Middle frontal gyrus (tissue), 1 donor: ENCODE results near the gene S1PR1.

Experiments used
- DNase-seq: peaks from one replicate; pipeline ENCODE4 v3.0.0-alpha.2; 2015; ENCODE audit warnings: low spot score; ENCODE audit errors: extremely low spot score

The S1PR1 gene

DNA sequence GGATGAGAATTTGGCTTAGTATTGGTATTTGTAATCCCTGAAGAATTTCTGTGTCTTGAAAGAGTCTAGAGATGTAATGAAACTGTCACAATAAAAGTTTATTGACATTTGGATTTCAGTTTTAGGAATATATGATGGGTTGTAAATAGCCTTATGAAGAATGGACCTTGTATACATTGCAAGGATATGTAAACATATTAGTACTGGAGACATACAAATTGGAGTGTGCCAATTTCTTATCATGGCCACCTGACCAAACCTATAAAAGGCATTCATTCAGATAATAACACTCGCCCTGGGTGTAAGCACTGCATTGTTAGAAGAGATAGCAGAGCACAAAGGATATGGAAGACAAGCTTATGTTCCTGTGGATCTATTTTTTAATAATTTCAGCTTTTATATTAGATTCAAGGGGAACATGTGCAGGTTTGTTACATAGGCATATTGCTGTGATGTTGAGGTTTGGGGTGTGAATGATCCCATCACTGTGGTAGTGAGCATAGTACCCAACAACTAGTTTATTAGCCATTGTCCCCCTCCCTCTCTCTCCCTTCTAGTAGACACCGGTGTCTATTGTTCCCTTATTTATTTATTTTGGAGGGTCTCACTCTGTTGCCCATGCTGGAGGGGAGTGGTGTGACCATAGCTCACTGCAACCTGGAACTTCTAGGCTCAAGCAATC lies 8.6 kb downstream of the S1PR1 start:
- DNase-seq, result no peak

DNA sequence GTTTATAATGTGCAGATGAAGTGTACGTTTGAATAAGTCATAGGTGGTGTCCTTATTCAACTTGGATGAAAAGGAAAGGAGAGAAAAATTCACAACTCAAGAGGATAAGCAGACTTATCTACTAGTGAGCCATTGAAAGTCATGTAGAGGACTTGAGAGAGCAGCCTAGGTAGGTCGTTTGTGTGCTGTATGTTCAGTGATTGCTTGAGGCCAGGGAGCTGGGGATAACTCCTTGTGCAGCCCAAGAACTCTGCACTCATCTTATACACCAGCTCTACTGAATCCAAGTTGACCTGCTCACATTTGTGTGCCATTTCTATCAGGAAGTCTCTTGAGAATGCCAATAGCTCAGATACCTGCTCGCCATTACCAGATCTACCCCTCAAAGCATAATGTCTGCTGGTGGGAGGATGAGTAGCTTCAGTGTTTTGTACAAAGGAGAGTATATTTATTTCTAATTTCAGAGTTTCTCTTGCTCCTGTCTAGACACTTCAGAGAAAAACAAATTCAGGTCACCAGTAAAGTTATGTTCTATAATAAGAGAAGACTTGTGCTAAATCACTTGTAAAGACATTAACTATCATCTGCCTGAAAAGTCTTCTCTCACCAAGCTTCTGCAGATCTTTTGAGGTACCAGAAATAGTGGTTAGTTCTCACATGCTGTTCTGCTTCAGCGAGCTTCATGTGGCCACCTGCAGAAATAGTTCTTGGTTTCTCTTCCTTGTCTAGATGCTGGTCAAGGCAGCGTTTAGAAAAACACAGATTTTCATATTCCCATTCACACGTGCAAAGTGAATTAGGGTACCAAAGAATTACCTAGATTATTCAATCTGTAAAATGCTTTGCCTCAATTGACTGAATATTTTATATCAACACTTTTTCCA lies 10.8 kb downstream of the S1PR1 start:
- no peak for DNase-seq

DNA sequence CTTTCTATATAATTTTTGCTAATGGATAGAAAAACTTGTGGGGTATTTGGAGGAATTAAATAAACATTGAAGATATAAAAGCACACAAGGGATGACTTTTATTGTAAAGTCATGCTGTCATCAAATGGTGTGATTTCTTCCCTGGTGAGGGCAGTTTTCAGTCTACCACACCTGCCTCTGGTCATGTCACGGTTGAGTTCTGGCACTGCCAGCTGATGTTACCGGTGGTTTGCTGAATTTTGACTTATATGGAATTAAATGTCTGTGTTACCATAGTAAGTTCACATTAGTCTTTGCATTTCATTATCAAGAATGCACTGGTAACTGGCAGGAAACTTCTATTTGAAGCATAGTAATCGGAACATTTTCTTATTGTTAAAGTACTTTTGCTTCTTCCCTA lies 13.4 kb downstream of the S1PR1 start:
- DNase-seq, result no peak

DNA sequence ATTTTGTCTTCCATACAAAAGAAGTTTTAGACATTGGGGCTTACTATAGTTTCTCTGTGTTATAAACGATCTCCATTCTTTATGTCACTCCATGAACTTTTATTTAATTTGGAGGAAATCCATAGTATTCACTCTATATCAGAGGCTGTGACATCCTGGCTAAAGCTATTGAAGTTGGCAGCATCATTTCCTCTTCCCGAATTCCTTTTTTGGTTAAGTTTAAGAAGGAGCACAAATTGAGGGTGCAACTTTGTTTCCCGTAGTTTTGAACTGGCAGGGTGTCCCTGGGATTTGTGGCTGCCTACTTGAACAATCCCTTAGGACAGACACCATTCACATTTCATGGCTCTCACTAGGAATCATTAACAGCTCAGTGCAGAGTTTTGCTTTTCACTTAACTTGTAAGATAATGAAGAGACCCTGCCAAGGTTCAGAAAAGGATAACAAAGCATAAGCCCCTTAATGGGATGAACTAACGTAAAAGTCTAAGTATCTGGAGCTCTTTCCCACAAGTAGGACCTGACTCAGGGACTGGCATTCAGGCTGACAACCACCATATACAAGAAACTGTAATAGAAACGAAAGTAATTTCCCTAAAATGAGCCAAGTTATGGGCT lies 13.9 kb downstream of the S1PR1 start:
- no peak for DNase-seq

DNA sequence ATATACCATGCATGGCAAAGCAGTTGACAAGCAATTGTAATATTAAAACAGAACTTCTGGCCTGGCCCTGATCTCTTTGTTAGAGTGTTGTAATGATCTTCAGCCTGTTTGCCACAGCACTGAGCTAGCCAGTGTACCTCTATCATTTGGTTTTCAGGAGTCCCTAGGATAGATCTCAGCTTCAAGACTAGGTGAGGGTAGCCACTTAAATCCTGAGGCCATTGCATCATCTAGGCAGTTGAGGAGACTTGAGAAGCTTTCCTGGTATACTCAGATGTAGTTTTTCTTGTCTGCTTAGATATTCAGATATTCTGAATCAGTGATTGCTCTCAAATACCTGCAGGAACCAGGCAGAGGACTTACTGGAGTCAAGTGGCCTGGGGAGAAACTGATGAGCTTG lies 14.7 kb downstream of the S1PR1 start:
- no peak for DNase-seq

DNA sequence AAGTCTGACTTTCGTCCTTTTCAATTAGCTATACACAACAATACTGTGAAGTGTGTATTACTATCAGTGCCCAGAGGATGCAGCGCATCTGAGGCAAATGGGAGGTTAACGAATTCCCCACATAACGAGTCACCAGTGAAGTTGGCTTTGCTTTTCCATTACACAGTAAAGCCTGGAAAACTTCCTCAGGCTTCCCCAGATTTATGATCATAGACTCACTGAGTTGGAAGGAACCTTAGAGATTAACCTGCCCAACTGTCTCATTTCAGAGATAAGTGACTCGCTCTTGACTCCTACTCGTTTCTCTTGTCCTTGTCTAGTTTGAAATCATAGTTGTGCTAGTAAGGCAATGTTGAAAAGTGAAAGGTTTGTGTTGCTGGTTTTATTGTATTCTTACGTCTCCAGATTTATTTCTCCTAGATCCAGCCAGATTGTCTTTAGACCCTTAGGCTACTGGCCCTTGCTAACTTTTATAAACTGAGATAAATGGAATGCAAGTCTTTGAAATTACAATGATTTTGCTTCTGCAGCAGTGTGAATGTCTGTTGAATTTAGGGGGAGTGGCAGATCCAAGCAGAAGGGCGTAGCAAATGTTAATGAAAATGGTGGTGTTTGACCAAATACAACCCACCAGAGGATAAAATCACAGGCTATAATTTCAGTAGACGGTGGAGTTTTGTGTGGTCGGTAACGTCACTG lies 17.3 kb downstream of the S1PR1 start:
- no peak for DNase-seq

DNA sequence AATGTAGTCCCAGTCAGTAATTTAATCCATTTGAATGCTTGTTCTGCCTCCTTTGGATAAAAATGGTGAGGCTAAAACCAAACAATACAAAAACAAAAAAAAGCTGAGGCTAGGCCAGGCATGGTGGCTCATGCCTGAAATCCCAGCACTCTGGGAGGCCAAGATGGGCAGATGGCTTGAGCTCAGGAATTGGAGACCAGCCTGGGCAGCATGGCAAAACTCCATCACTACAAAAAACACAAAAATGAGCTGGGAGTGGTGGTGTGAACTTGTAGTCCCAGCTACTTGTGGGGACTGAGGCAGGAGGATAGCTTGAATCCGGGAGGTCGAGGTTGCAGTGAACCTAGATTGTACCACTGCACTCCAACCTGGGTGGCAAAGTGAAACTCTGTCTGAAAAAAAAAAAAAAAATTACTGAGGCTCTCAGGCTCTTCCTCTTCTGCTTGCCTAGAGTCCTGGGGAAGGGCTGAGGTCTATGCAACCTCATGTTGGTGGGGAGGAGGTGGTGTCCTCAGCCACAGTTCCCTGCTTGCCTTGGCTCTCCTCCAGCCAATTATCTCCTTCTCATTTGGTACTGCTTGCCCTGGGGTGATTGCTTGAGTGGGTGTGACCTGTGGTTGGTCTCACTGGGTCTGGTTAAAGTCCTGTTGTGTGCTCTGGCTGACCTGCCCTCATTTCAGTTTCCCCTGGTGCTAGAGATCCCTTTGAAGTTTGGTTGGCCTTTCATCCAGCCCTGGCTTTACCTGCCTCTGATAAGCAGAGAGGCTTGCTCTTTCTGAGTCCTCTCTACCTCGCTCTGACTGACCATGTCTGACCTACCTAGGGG lies 20.9 kb downstream of the S1PR1 start:
- no peak for DNase-seq

DNA sequence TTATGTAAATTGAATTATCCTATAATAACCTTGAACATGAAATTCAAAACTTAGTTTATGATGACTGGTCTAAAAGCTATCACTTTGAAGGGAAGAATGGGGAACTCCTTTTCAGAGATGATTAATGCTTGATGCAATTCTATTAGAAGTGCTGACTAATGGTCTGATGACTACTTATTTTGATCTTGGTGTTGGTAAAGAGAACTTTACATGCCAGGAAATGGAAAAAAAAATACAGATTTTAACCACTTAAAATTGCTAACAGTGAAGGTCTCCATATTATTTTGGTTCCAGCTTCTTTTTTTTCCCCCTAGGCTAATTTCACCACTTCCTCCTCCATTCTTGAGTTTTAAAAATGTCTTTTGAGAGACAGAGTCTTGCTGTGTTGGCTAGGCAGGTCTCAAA lies 22.9 kb downstream of the S1PR1 start:
- no peak for DNase-seq

DNA sequence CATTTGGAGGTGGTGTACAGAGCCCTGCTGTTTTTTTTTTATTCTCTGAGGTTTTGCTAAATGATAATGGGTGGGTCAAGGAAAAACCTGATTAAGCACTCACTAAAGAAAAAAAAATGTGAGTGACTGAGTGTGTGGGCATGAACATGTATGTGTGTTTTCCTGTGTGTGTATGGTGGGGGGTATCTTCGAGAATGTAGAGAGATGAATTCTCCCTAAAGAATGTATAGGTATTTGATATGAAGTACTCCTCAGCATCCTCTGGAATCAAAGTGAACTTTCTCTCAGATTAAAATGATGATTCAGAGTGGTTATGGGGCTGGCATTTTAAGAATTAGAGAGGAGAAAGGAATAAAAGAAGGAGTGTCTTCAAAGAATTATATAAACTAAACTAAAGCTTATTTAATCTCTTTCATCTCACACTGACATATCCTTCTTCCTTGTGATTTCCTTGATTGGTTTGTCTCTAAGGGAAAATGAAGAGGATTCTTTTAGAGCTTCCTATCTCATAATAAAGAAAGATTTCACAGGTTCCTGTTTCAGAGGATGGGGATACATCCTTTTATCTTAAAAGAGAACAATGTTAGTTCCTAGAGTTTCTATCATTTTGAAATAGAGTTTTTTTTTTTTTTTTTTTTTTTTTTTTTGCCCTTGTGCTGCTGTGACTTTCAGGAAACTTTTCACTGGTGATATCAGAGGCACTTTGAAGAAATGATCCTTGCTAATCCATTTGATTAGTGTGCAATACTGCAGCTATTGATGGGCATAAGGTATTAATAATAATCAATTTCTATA lies 23.9 kb downstream of the S1PR1 start:
- DNase-seq, result no peak

DNA sequence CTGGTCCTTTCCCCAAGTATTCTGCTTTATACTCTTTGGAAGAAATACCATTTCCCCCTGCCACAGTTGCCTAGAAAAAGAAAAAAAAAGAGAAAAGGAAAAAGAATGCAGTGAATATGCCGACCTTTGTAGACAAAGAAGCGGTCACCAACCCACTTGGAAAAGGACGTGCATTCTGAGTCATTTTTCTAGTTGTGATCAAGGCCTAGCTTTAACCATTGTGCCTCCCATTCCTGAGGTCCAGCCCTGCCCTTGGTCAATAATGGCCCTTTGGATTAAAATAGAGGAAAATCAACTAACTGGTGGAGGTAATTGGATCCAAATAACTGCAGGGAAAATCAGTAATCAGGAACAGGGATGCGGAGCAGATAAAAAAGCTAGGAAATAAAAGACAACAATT lies 24.8 kb downstream of the S1PR1 start:
- no peak for DNase-seq

DNA sequence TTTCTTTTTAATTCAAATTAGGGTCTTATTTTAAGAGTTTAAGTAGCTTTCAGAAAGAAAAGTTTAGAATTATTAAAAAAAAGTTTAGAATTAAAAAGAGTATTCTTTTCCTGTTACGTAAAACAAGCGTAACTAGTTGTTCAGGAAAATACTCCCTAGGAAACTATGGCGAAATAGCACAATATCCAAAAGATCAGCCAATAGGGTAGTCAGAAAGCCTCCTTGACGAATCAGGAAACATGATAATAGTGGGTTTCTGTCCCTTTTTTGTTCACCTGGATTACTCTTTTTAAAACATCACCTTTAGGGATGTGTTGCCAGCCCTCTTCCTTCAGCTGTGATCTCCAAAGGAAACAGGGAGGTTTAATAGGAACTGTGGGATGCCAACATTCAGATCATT lies 25.2 kb downstream of the S1PR1 start:
- no peak for DNase-seq

DNA sequence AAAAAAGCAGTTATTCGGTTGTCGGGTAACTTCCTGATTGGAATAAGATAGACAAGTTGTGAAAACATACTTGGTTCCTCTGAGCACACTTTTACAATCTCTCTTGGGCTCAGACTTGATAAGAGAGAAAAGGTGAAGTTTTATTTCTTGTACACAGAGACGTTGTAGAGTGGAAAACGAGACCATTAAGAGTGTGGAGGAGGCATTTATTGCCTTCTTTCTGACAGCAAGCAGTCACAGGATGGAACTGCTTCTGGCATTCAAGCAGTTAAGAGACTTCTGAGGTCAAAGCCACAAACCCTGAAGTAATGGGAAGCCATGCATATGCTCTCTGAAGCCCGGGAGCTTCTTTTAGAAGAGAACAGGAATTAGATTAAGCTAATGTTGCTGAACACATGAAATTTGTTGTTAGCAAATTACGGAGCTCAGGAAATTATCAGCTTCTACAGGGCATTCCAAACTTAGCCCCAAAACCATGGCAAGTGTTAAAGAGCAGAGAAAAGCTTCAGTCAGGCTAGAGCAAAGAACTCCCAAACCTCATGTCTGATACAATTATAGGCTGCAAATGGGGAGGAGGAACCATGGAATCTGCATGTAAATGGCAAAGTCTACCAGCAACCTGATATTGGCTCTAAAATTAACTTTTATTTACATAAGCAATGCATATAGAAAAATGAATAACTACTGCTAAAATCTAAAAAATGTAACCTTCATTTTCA lies 26.0 kb downstream of the S1PR1 start:
- DNase-seq, result no peak

DNA sequence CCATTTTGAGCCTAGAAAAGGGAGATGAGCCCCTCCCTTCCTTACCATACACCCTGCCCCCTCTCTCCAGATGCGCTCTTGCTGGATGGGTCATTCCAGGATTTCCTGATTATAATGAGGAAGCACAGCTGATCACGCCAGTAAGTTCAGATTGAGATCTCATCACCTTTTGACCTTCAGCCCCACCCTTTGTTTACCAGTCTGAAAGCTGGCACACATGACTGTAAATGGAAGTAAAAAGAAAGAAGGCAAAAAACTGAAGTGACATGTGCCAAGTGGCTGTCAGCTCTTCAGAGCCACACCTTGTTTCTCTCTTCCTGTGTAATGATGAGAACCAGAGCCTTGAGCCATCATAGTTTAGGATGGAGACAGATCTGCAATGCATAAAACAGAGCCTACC lies 27.9 kb downstream of the S1PR1 start:
- DNase-seq, result no peak

DNA sequence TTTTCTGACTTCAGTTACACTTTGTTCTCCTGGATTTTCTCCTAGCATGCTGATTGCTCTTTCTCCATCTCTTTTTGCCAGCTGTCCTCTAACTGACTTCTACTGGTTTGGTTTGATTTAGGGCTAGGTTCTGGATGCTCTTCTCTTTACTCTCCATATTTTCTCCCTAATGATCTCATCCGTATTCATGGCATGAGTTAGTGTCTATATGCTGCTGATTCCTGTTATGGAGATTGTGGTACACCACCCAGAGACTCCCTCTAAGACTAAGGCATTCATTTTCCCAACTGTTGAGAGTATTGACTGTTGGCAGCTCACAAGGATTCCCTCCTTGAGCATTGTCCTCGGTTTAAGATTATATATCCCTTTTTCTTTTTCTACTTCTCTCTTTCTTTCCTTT lies 28.9 kb downstream of the S1PR1 start:
- DNase-seq, result no peak

DNA sequence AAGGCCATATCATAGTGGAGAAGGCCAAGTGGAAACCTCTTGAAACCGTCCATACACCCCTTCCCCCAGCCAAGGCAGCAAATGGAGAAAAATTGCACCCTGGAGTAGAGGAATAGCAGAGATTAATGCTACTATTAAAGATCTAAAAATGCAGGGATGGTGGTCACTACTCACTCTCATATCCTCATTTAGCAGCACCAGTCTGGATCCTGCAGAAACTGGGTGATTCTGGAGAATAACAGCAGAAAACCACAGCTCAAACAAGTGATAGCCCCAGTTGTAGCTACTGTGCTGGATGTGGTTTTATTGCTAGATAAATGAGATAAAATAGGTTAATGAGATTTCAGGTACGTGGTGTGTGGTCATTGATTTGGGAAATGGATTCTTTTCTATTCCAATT lies 30.3 kb downstream of the S1PR1 start:
- DNase-seq, result no peak

DNA sequence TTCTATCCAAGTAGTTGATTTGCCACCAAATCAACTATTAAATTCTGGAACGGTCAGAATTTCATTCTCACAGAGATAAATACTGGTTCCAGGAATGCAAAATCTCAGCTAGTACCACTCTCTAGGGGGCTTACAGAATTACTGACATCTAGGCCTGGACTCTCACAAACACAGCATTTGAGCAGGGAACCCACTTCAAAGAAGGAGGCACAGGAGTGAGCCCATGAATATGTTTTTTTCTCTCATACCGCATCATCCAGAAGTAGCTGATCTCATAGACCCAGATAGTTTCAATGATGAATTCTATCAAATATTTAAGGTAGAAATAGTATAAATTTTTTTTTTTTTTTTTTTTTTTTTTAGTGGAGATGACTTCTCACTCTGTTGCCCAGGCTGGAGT lies 32.1 kb downstream of the S1PR1 start:
- no peak for DNase-seq

DNA sequence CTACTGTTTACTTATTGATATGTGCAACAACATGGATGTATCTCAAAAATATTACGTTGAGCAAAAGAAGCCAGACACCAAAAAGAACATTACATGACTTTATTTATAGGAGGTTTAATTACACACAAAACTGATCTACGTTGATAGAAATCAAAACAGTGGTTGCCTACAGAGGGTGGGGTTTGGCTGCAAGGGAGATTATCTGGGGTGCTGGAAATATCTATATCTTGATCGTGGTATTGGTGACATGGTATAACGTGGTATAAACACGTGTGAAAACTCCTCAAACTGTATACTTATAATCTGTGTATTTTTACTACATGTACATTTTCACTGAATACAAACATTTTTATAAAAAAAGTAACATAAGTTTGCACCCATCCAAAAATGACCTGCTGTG lies 38.9 kb downstream of the S1PR1 start:
- DNase-seq, result no peak

DNA sequence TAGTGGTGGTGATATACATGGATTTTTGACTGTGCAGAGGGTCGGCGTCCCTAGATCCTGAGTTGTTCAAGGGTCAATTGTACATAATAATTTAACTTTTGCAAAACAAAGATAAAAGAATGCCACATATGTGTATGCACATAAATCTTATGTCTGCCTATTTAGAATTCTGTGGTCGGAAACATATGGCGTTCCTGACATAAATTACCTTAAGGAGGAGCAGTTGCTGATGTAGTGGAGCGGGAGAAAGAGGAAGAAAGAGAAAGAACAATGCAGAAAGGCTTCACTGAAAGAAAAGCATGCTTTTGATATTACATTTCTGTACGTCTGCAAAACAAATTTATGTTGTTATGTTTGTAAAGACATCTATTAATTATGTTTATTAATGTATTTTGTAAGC lies 40.0 kb downstream of the S1PR1 start:
- DNase-seq, result no peak

DNA sequence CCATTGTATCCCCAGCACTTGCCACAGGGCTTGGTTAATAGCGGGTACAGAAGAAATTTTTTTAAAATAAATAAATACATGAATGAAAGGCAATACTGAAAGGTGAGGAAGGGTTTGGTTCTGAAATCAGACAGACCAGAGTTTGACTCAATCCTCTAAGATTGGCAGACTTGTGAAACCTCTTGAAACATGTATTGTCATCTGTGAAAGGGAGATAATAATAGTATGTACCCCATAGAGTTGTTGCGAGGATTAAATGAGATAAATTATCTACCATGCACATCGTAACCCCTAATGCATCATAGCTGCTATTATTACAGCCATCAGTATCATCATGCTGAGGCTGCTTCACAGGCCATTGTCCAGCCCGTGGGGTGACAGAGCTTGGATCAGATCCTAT lies 41.4 kb downstream of the S1PR1 start:
- no peak for DNase-seq

DNA sequence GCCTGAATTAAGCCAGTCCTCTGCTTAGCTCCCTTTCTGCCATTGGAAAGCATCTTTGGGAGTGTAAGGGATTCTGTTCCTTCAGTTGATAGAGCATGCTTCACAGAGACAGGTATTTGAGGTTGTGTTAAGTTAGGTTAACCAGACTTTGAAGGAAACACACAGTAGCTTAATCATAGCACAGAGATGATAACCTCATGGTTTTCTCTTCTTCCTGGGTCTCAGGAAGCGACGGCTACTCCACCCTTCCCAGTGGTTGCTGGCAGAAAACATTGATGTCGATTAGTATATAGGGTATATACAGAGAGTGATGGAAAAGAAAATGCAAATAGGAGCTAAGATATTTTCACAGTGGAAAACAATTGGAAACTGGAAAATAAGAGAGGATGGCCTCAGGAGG lies 42.0 kb downstream of the S1PR1 start:
- DNase-seq, result no peak
